Astrocyte (in vitro differentiated cells and primary cell): Measurements from ENCODE around the gene NREP.

Source experiments
- EZH2 ChIP-seq: IDR thresholded peaks from 2 replicates; pipeline ENCODE4 v1.6.1; 2012; ENCODE audit warnings: mild to moderate bottlenecking, low read length, inconsistent platforms; ENCODE audit not compliant: insufficient read depth
- TF ChIP-seq, protein P1 (sequence below): IDR thresholded peaks from 2 replicates; pipeline ENCODE4 v1.5.1; 2011; ENCODE audit warnings: low read depth, mild to moderate bottlenecking, inconsistent platforms, low read length, moderate library complexity; ENCODE audit not compliant: insufficient read depth

DNA sequence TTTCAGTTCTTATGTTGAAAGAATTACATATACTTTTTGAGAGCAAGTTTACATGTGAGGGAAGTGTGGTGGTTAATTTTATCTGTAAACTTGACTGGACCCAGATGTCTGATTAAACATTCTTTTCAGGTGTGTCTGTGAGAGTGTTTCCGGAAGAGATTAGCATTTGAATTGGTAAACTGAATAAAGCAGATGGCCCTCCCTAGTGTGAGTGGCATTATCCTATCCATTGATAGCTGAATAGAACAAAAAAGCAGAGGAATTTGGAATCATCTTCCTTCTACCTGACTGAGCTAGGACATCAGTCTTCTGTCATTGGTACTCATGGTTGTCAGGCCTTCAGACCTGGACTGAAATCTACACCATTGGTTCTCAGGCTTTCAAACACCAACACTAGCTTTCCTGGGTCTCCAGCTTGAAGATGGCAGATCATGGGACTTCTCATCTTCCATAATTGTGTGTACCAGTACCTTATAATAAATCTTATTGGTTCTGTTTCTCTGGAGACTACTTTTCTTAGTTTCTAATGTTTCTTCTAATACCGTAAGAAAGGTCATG is 36.6 kb downstream of the NREP start:
- TF ChIP-seq, protein P1, sequence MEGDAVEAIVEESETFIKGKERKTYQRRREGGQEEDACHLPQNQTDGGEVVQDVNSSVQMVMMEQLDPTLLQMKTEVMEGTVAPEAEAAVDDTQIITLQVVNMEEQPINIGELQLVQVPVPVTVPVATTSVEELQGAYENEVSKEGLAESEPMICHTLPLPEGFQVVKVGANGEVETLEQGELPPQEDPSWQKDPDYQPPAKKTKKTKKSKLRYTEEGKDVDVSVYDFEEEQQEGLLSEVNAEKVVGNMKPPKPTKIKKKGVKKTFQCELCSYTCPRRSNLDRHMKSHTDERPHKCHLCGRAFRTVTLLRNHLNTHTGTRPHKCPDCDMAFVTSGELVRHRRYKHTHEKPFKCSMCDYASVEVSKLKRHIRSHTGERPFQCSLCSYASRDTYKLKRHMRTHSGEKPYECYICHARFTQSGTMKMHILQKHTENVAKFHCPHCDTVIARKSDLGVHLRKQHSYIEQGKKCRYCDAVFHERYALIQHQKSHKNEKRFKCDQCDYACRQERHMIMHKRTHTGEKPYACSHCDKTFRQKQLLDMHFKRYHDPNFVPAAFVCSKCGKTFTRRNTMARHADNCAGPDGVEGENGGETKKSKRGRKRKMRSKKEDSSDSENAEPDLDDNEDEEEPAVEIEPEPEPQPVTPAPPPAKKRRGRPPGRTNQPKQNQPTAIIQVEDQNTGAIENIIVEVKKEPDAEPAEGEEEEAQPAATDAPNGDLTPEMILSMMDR = no peak
- TF ChIP-seq EZH2 = no peak
